HCT116 (cell line): ENCODE results near the gene PRR14L. TPM values are rescaled to one million over a fixed set of nuclear protein-coding genes. Genes with fewer than 3 reads are reported as not detected.

Experiments
- ATAC-seq: fragments of 200-7000 bp; cut with Tn5 transposase; 2 replicates; pipeline ENCODE4 v1.9.1; 2020; ENCODE audit warnings: mild to moderate bottlenecking, moderate library complexity
- BruUV-seq: library from RNA; stranded (reverse); fragments of 400-500 nt; replicated peaks from 2 replicates; lab custom pipeline; 2021; lab: Mats Ljungman, UMichigan
- CTCF ChIA-PET: fragments of 300-600 bp; sonication (Branson Sonifier 250); formaldehyde crosslinking; loops from one replicate; lab custom pipeline; 2021; ENCODE audit warnings: antibody characterized with exemption; lab: Charles Lee
- POLR2A ChIA-PET: fragments of 300-600, 350-600 bp; sonication (Branson Sonifier 250); formaldehyde crosslinking; loops from one replicate; lab custom pipeline; 2021; ENCODE audit warnings: antibody characterized with exemption; lab: Charles Lee
- RAD21 ChIA-PET, 2 experiments: fragments of 300-600 bp; sonication (Branson Sonifier 250); formaldehyde crosslinking; loops; one replicate each; lab custom pipeline; 2023; ENCODE audit warnings: low total read pairs in 2 of 2; ENCODE audit not compliant: uncharacterized antibody in 2 of 2, unreplicated experiment in 2 of 2, low non-redundant PET in 1 of 2; lab: Charles Lee
- DNase-seq: peaks from one replicate; pipeline ENCODE4 v3.0.0-alpha.2; 2010; ENCODE audit warnings: low read depth, low spot score
- H2AFZ ChIP-seq: fragments of 200-600 bp; shearing (Covaris generic), sonication (generic); 2 replicates; pipeline ENCODE4 v1.6.1; 2017; ENCODE audit warnings: low read depth, mixed run types, mixed read lengths, antibody characterized with exemption, low read length; ENCODE audit not compliant: poor library complexity, severe bottlenecking
- H3K27ac ChIP-seq: 2 replicates; pipeline ENCODE4 v1.5.1; 2012; ENCODE audit warnings: low read depth, low read length
- H3K27me3 ChIP-seq: fragments of 200-600 bp; sonication (generic); 2 replicates; pipeline ENCODE4 v1.6.1; 2016; ENCODE audit warnings: mixed run types, low read length, mixed read lengths; ENCODE audit not compliant: insufficient read depth
- H3K36me3 ChIP-seq, 2 experiments: fragments of 200-500 bp in 1 of 2; fragments of 200-600 bp in 1 of 2; sonication (Bioruptor generic) in 1 of 2; sonication (generic) in 1 of 2; 2 replicates each; pipeline versions ENCODE4 v1.5.1 to v1.6.1; 2014 to 2016; ENCODE audit warnings: low read length in 2 of 2, inconsistent platforms in 1 of 2, mixed read lengths in 1 of 2, mixed run types in 1 of 2; ENCODE audit not compliant: insufficient read depth in 2 of 2, control insufficient read depth in 1 of 2
- H3K4me1 ChIP-seq, 2 experiments: fragments of 200-600 bp in 1 of 2; sonication (generic) in 1 of 2; 2 replicates each; pipeline versions ENCODE4 v1.5.1 to v1.6.1; 2012 to 2017; ENCODE audit warnings: low read length in 2 of 2, inconsistent platforms in 1 of 2, mild to moderate bottlenecking in 1 of 2, mixed read lengths in 1 of 2, mixed run types in 1 of 2, moderate library complexity in 1 of 2; ENCODE audit not compliant: insufficient read depth in 2 of 2, control insufficient read depth in 1 of 2
- H3K4me2 ChIP-seq: fragments of 200-600 bp; sonication (generic); 2 replicates; pipeline ENCODE4 v1.6.1; 2017; ENCODE audit warnings: mixed run types, low read length, mixed read lengths
- H3K4me3 ChIP-seq, 2 experiments: fragments of 200-600 bp in 1 of 2; sonication (generic) in 1 of 2; replicated peaks in 1 of 2; 2 replicates each; pipeline ENCODE4 v1.5.1; 2011 to 2016; ENCODE audit warnings: low read length in 2 of 2, control low read depth in 1 of 2, low read depth in 1 of 2, mild to moderate bottlenecking in 1 of 2, mixed read lengths in 1 of 2, mixed run types in 1 of 2
- H3K79me2 ChIP-seq: fragments of 200-600 bp; sonication (generic); 2 replicates; pipeline ENCODE4 v1.6.1; 2017; ENCODE audit warnings: mild to moderate bottlenecking, mixed run types, low read length, moderate library complexity, mixed read lengths; ENCODE audit not compliant: insufficient read depth
- H3K9ac ChIP-seq: fragments of 200-600 bp; sonication (generic); 2 replicates; pipeline ENCODE4 v1.6.1; 2016; ENCODE audit warnings: low read length, mixed read lengths
- H3K9me2 ChIP-seq: fragments of 200-600 bp; sonication (generic), shearing (Covaris generic); 2 replicates; pipeline ENCODE4 v1.6.1; 2017; ENCODE audit warnings: mixed run types, mild to moderate bottlenecking, moderate library complexity; ENCODE audit not compliant: insufficient read depth
- H3K9me3 ChIP-seq, 2 experiments: fragments of 200-500 bp in 1 of 2; fragments of 200-600 bp in 1 of 2; sonication (Bioruptor generic) in 1 of 2; sonication (generic) in 1 of 2; 2 replicates each; pipeline ENCODE4 v1.6.1; 2014 to 2017; ENCODE audit warnings: low read length in 2 of 2, mixed read lengths in 2 of 2, inconsistent platforms in 1 of 2, low read depth in 1 of 2, mild to moderate bottlenecking in 1 of 2, mixed run types in 1 of 2, moderate library complexity in 1 of 2; ENCODE audit not compliant: control insufficient read depth in 1 of 2, insufficient read depth in 1 of 2
- H4K20me1 ChIP-seq: fragments of 200-600 bp; sonication (generic), shearing (Covaris generic); 2 replicates; pipeline ENCODE4 v1.6.1; 2017; ENCODE audit warnings: mixed run types, mild to moderate bottlenecking, moderate library complexity; ENCODE audit not compliant: insufficient read depth
- CBX3 ChIP-seq: IDR thresholded peaks from 2 replicates; pipeline ENCODE4 v1.6.1; 2012; ENCODE audit warnings: low read depth
- CEBPB ChIP-seq: IDR thresholded peaks from 2 replicates; pipeline ENCODE4 v1.6.1; 2012; ENCODE audit warnings: low read depth
- CTCF ChIP-seq, 3 experiments: fragments of 200-600 bp in 1 of 3; sonication (generic) in 1 of 3; IDR thresholded peaks in 2 of 3; conservative IDR thresholded peaks in 1 of 3; 2 replicates each; pipeline ENCODE4 v1.5.1; 2012 to 2017; ENCODE audit warnings: low read depth in 2 of 3, low read length in 2 of 3, antibody characterized with exemption in 1 of 3, borderline replicate concordance in 1 of 3, control low read depth in 1 of 3, mild to moderate bottlenecking in 1 of 3, mixed read lengths in 1 of 3, mixed run types in 1 of 3, moderate library complexity in 1 of 3; ENCODE audit not compliant: insufficient read depth in 1 of 3
- EGR1 ChIP-seq: IDR thresholded peaks from 2 replicates; pipeline ENCODE4 v1.6.1; 2012; ENCODE audit warnings: low read depth
- ELF1 ChIP-seq: IDR thresholded peaks from 2 replicates; pipeline ENCODE4 v1.6.1; 2012; ENCODE audit warnings: low read depth, borderline replicate concordance
- EZH2 ChIP-seq: fragments of 200-600 bp; sonication (generic); IDR thresholded peaks from 2 replicates; pipeline ENCODE4 v1.6.1; 2017; ENCODE audit warnings: antibody characterized with exemption, mixed run types
- FOSL1 ChIP-seq: IDR thresholded peaks from 2 replicates; pipeline ENCODE4 v1.6.1; 2012; ENCODE audit warnings: low read depth
- JUND ChIP-seq: IDR thresholded peaks from 2 replicates; pipeline ENCODE4 v1.6.1; 2012
- MAX ChIP-seq: IDR thresholded peaks from 2 replicates; pipeline ENCODE4 v1.6.1; 2012
- POLR2A ChIP-seq: IDR thresholded peaks from 2 replicates; pipeline ENCODE4 v1.7.0; 2011; ENCODE audit warnings: borderline replicate concordance; ENCODE audit not compliant: insufficient read depth, insufficient read length; ENCODE audit errors: extremely low read depth
- RAD21 ChIP-seq: IDR thresholded peaks from 2 replicates; pipeline ENCODE4 v1.6.1; 2012; ENCODE audit warnings: low read depth, mild to moderate bottlenecking
- SIN3A ChIP-seq: IDR thresholded peaks from 2 replicates; pipeline ENCODE4 v1.6.1; 2012; ENCODE audit warnings: low read depth
- SP1 ChIP-seq: IDR thresholded peaks from 2 replicates; pipeline ENCODE4 v1.6.1; 2012; ENCODE audit warnings: low read depth
- SRF ChIP-seq: IDR thresholded peaks from 2 replicates; pipeline ENCODE4 v1.6.1; 2012; ENCODE audit warnings: low read depth
- TCF7L2 ChIP-seq: IDR thresholded peaks from 2 replicates; pipeline ENCODE4 v1.7.0; 2011; ENCODE audit warnings: borderline replicate concordance, inconsistent platforms; ENCODE audit not compliant: insufficient read depth, insufficient read length; ENCODE audit errors: extremely low read depth
- YY1 ChIP-seq: IDR thresholded peaks from 2 replicates; pipeline ENCODE4 v1.6.1; 2011; ENCODE audit warnings: low read length, low read depth, moderate library complexity, mild to moderate bottlenecking; ENCODE audit not compliant: insufficient replicate concordance; ENCODE audit errors: extremely low read depth
- ZBTB33 ChIP-seq: IDR thresholded peaks from 2 replicates; pipeline ENCODE4 v1.6.1; 2011; ENCODE audit warnings: mild to moderate bottlenecking, low read length, moderate library complexity; ENCODE audit not compliant: insufficient replicate concordance; ENCODE audit errors: extremely low read depth
- ZFX ChIP-seq: fragments of 450-650 bp; IDR thresholded peaks from 2 replicates; pipeline ENCODE4 v1.6.1; 2017
- ZNF274 ChIP-seq: fragments of 200-500 bp; sonication (Bioruptor generic); IDR thresholded peaks from 2 replicates; pipeline ENCODE4 v1.6.1; 2014; ENCODE audit warnings: mild to moderate bottlenecking, low read depth, low read length, inconsistent platforms
- intact Hi-C: fragments of 100-400 bp; cut with micrococcal nuclease; formaldehyde crosslinking; loops from 2 replicates; pipeline ENCODE4 v1.10.0; 2022
- total RNA-seq: library from RNA; stranded (reverse); gene quantifications from one replicate; pipeline ENCODE4 v1.2.1, GENCODE V29; 2021; ENCODE audit not compliant: unreplicated experiment
- TF ChIP-seq, protein P1 (sequence below): IDR thresholded peaks from 2 replicates; pipeline ENCODE4 v1.6.1; 2012

The PRR14L gene
- total RNA-seq, 1 experiment from 2014 or later, result 61.5 TPM

GRCh38 chr22:31738566-31738965 lies 11.4 kb downstream of the PRR14L start:
- ChIA-PET RAD21 (no interaction called here), POLR2A (no interaction called here), CTCF (no interaction called here)
- no peak for TF ChIP-seq EGR1
- no peak for TF ChIP-seq CTCF (IDR thresholded peaks at IDR 0.05 in 2 of 3, conservative IDR thresholded peaks at IDR 0.05 in 1 of 3; ENCODE audit: borderline replicate concordance in 1 of 3, insufficient read depth in 1 of 3, low read depth in 2 of 3, low read length in 2 of 3)
- TF ChIP-seq CBX3, result no peak
- no peak for TF ChIP-seq EZH2
- TF ChIP-seq ZNF274, result no peak
- no peak for TF ChIP-seq ELF1
- no peak for TF ChIP-seq YY1
- TF ChIP-seq MAX, result no peak
- no peak for TF ChIP-seq SIN3A
- no peak for TF ChIP-seq JUND
- no peak for TF ChIP-seq CEBPB
- TF ChIP-seq FOSL1, result no peak
- no peak for TF ChIP-seq RAD21
- TF ChIP-seq POLR2A, result no peak
- no peak for TF ChIP-seq TCF7L2
- TF ChIP-seq ZBTB33, result no peak
- TF ChIP-seq ZFX, result no peak
- TF ChIP-seq SRF, result no peak
- TF ChIP-seq, protein P1, sequence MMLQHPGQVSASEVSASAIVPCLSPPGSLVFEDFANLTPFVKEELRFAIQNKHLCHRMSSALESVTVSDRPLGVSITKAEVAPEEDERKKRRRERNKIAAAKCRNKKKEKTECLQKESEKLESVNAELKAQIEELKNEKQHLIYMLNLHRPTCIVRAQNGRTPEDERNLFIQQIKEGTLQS, result no peak
- no peak for TF ChIP-seq SP1
- Histone ChIP-seq H3K4me3 (no peak overlapping the region), H3K9me2 (no peaks in the 10 kb centered on the region), H3K4me1 (peaks cover 6 to 34% of the 10 kb centered on the region in 2 experiments; a peak in 3 of 4 replicates), H4K20me1 (no peaks in the 10 kb centered on the region), H3K9ac (no peak overlapping the region), H3K36me3 (peaks cover 7 to 10% of the 10 kb centered on the region in 2 experiments; a peak in 2 of 4 replicates), H2AFZ (no peak overlapping the region), H3K27ac (no peak overlapping the region), H3K9me3 (no peaks in the 10 kb centered on the region), H3K4me2 (no peak overlapping the region), H3K27me3 (no peaks in the 10 kb centered on the region), H3K79me2 (peaks cover 88% of the 10 kb centered on the region)
- no TSS peak for BruUV-seq
- ATAC-seq (no peak), DNase-seq (no peak)
- intact Hi-C loops, result no loop called here
